IMR-90 (cell line): ENCODE results near the gene FAM241A.

Experiments
- BHLHE40 ChIP-seq: fragments of 150-350 bp; IDR thresholded peaks from 2 replicates; pipeline ENCODE4 v1.6.1; 2016; ENCODE audit warnings: mild to moderate bottlenecking, low read depth, low read length
- CEBPB ChIP-seq: IDR thresholded peaks from 2 replicates; pipeline ENCODE4 v1.6.1; 2012; ENCODE audit warnings: low read depth, low read length, improper control_type of control experiment
- CHD1 ChIP-seq: IDR thresholded peaks from 2 replicates; pipeline ENCODE4 v1.6.1; 2012; ENCODE audit warnings: low read depth, low read length, improper control_type of control experiment
- CTCF ChIP-seq: conservative IDR thresholded peaks from 2 replicates; pipeline ENCODE4 v1.5.1; 2012; ENCODE audit warnings: mild to moderate bottlenecking, low read depth, low read length, improper control_type of control experiment
- MAFK ChIP-seq: IDR thresholded peaks from 2 replicates; pipeline ENCODE4 v1.6.1; 2012; ENCODE audit warnings: low read depth, low read length, improper control_type of control experiment
- MAZ ChIP-seq: IDR thresholded peaks from 2 replicates; pipeline ENCODE4 v1.6.1; 2012; ENCODE audit warnings: low read depth, mild to moderate bottlenecking, low read length, improper control_type of control experiment, moderate library complexity, borderline replicate concordance
- MXI1 ChIP-seq: IDR thresholded peaks from 2 replicates; pipeline ENCODE4 v1.6.1; 2012; ENCODE audit warnings: low read depth, mild to moderate bottlenecking, low read length, moderate library complexity, borderline replicate concordance
- POLR2A ChIP-seq: IDR thresholded peaks from 2 replicates; pipeline ENCODE4 v1.6.1; 2012; ENCODE audit warnings: mild to moderate bottlenecking, low read depth, low read length
- RAD21 ChIP-seq: IDR thresholded peaks from 2 replicates; pipeline ENCODE4 v1.6.1; 2012; ENCODE audit warnings: low read length, improper control_type of control experiment
- RCOR1 ChIP-seq: IDR thresholded peaks from 2 replicates; pipeline ENCODE4 v1.6.1; 2012; ENCODE audit warnings: mild to moderate bottlenecking, low read length, improper control_type of control experiment; ENCODE audit not compliant: insufficient replicate concordance
- RFX5 ChIP-seq: IDR thresholded peaks from 2 replicates; pipeline ENCODE4 v1.8.0; 2012; ENCODE audit warnings: low read depth, mild to moderate bottlenecking, low read length, moderate library complexity
- TF ChIP-seq, protein P1 (sequence below): fragments of 150-350 bp; IDR thresholded peaks from 2 replicates; pipeline ENCODE4 v1.6.1; 2016; ENCODE audit warnings: low read depth, mild to moderate bottlenecking, low read length, moderate library complexity, borderline replicate concordance
- TF ChIP-seq, protein P2 (sequence below): fragments of 150-350 bp; IDR thresholded peaks from 2 replicates; pipeline ENCODE4 v1.6.1; 2017; ENCODE audit warnings: mild to moderate bottlenecking, antibody characterized with exemption, low read length, low read depth

DNA sequence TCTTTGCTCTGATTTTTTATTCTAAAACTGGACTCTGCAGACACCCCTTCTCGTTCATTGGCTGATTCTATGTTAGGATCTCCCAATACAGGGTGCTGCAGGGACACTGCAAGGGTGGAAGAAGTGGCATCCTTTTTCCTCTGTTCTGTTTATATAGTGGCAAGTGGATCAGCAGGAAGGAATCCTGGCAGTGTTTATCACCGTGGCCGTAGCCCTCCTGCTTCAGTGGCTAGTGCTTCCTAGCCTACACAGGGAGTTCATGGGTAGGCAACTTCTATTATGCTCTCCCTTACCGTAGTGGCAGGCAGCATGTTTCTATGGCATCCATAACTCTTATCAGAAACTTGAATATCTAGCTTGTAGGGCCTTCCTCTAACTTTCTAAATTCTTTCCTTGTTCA is 79.9 kb downstream of the FAM241A start:
- no peak for TF ChIP-seq MAZ
- TF ChIP-seq CTCF = no peak
- TF ChIP-seq POLR2A = no peak
- TF ChIP-seq CEBPB = no peak
- TF ChIP-seq, protein P1, sequence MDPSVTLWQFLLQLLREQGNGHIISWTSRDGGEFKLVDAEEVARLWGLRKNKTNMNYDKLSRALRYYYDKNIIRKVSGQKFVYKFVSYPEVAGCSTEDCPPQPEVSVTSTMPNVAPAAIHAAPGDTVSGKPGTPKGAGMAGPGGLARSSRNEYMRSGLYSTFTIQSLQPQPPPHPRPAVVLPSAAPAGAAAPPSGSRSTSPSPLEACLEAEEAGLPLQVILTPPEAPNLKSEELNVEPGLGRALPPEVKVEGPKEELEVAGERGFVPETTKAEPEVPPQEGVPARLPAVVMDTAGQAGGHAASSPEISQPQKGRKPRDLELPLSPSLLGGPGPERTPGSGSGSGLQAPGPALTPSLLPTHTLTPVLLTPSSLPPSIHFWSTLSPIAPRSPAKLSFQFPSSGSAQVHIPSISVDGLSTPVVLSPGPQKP = no peak
- no peak for TF ChIP-seq MXI1
- no peak for TF ChIP-seq RFX5
- no peak for TF ChIP-seq MAFK
- no peak for TF ChIP-seq RAD21
- TF ChIP-seq BHLHE40 = no peak
- TF ChIP-seq, protein P2, sequence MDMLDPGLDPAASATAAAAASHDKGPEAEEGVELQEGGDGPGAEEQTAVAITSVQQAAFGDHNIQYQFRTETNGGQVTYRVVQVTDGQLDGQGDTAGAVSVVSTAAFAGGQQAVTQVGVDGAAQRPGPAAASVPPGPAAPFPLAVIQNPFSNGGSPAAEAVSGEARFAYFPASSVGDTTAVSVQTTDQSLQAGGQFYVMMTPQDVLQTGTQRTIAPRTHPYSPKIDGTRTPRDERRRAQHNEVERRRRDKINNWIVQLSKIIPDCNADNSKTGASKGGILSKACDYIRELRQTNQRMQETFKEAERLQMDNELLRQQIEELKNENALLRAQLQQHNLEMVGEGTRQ = no peak
- TF ChIP-seq RCOR1 = no peak
- TF ChIP-seq CHD1 = no peak
